ENCODE results near the gene TREML2.

GRCh38 chr6:41199552-41200246, 1.2 kb downstream of the TREML2 start:
- TF ChIP-seq EZH2phosphoT487 (IDR thresholded peaks at IDR 0.05; ENCODE audit: borderline replicate concordance, low read depth) (no peak), CTCF (IDR thresholded peaks at IDR 0.05) (no peak), EP300 (IDR thresholded peaks at IDR 0.05; ENCODE audit: borderline replicate concordance in 1 of 2, low read depth in 1 of 2, low read length in 1 of 2) (no peak), USF1 (IDR thresholded peaks at IDR 0.05; ENCODE audit: borderline replicate concordance, low read depth) (no peak)
